GF-D8 (cell line): Measurements from ENCODE around the gene CXCR5.
"Not testable (repeated sequence)": the region's sequence is repeated elsewhere in the genome, so short reads cannot be mapped to it uniquely, and the experiment has no call there.

Source experiments
- DNase-seq: peaks from one replicate; lab custom pipeline; 2025; lab: John Stamatoyannopoulos, UW

CXCR5 gene, protein sequence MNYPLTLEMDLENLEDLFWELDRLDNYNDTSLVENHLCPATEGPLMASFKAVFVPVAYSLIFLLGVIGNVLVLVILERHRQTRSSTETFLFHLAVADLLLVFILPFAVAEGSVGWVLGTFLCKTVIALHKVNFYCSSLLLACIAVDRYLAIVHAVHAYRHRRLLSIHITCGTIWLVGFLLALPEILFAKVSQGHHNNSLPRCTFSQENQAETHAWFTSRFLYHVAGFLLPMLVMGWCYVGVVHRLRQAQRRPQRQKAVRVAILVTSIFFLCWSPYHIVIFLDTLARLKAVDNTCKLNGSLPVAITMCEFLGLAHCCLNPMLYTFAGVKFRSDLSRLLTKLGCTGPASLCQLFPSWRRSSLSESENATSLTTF

GRCh38 chr11:118883368-118884071 is at the start of gene CXCR5:
Gene CXCR5, plus strand, starts transcription at chr11:118883892. Its CDS starts 50 bp downstream, at chr11:118883942.
- DNase-seq: no peak

DNA sequence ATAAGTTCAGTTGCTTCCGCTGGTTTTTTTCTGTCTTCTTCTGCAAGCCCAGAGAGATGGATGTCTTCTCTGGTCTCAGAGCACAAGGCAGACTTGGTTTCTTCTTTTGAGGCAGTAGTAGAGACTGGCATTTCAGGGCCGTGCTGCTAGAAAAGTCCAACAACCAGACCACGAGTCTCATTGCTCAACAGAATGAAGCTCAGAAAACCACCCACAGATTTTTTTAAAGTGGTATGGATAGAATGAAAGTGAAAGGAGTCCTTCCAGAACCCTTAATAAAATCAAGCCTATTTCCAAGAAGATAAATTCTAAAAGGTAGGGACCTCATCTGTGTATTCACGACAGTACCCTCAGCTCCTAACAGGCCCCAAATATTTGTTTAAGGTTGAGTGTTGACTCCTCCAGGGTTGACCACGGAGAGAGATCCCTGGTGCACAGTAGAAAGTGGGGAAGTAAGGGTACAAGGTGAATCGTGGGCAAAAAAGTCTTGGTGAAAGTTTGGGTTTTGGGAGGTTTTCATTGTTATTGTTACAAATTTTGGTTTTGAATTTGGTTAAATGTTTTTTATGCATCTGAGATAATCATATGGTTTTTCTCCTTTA is 49.2 kb upstream of the CXCR5 start:
- DNase-seq: no peak

DNA sequence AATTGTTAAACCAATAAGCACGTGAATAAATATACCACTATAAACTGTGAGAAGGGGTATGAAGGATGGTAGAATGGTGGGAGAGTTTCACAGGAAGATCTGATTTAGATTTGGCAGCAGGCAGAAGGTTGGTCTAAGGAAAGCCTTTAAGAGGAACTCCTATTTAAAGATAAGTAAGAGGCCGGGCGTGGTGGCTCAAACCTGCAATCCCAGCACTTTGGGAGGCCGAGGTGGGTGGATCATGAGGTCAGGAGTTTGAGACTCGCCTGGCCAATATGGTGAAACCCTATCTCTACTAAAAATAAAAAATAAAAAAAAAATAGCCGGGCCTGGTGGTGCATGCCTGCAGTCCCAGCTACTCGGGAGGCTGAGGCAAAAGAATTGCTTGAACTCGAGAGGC is 45.8 kb upstream of the CXCR5 start:
- DNase-seq: no peak

DNA sequence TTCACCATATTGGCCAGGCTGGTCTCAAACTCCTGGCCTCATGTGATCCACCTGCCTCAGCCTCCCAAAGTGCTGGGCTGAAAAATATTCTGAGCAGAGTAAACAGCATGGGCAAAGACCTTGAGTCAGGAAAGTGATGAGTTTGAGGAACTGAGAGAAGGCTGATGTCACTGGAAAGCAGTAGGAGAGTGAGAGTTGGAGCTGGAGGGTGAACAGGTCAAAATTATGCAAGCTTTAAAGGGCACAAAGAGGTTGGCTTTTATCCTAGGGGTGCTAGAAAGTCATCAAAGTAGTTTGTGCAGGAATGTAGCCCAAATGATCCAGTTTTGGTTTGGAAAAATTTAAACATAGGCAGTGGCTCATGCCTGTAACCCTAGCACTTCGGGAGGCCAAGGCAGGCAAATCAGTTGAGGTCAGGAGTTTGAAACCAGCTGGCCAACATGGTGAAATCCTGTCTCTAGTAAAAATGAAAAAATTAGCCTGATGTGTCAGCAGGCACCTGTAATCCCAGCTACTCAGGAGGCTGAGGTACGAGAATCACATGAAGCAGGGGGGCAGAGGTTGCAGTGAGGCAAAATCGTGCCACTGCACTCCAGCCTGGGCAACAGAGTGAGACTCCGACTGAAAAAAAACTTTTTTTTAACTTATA is 44.7 kb upstream of the CXCR5 start:
- no peak for DNase-seq

DNA sequence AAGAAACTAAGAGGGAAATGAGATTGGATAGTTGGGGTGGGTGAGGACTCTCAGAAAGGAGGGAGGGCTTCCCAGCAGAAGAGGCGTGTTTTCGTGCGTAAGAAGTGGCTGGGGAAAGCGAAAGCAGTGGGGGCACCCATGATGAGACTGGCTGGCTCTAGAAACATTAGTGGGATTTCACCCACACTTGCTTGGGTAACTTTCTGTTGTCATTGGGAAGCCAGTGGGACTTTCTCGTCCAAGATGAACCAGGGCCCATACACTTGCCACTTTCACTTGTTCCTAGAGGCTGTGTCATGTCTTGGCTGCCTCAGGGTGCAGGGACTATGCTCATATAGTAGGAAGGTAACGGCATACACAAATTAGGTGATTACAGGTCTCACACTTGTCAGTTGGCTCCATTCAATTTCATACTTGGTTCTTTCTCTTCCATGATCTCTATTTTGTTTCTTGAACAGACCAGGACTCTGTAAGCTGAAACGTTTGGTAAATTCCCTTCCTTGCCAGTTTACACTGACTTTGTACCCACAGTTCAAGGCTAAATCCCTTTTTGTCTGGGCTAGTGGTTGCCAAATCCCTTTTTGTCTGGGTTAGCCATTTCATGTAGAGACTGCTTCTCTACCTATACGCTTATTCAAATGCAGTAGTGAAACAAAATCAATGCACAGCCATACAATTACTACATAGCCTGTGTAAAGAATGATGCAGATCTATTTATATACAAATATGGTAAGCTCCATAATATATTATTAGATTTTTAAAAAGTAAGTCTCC is 42.0 kb upstream of the CXCR5 start:
- no peak for DNase-seq

- no peak for DNase-seq
Measured at GRCh38 chr11:118842369-118842768, 41.3 kb upstream of the CXCR5 start.

GRCh38 chr11:118842843-118843242 is 40.8 kb upstream of the CXCR5 start:
- DNase-seq: not testable (repeated sequence)

DNA sequence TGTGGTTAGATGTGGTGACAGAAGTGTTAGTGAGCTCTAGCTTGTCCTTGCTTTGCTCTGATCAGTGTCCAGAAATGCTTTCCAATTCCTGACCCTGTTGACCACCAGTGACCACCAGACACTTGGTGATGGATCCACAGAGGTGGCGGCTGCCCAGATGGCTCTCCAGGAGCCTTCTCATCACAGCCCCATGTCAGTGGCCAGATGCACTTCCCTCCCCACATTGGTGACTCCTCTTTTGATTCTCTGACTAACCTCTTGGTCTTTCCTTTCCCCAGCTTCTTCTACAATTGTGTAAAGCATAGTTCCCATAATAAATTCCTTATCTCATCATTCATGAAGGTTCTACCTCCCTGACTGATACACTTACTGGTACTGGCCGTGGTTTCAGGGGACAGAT is 40.1 kb upstream of the CXCR5 start:
- no peak for DNase-seq

DNA sequence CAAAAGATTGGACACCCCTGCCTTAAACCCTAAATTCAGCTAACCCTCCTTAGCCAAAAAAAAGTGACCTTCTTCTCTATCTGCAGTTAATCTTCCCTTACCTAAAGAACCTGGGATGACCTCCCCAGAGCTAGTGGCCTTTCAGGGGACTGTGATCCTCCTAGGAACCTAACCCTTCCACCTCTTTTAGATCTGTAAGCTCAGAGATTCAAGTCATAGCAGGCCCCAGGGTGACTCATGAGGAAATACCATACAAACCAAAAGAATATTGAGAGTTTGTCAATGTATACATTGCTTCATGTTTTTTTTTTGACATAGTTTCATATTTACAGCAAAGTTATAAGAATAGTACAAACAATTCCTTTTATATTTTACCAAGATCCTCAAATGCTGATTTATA is 38.3 kb upstream of the CXCR5 start:
- no peak for DNase-seq

GRCh38 chr11:118846181-118846935 is 37.3 kb upstream of the CXCR5 start:
- DNase-seq: no peak

DNA sequence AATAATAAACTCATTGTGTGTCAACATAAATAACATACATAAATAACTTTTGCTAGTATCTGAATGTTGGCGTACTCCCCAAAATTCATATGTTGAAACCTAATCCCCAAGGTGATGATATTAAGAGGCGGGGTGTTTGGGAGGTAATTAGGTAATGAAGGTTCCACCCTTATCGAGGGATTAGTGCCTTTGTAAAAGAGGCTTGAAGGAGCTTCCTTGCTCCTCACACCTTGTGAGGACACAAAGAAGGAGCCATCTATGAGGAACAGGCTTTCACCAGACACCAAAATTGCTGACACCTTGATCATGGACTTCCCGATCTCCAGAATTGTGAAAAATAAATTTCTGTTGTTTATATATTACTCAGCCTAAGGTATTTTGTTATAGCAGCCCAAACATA is 33.9 kb upstream of the CXCR5 start:
- no peak for DNase-seq

DNA sequence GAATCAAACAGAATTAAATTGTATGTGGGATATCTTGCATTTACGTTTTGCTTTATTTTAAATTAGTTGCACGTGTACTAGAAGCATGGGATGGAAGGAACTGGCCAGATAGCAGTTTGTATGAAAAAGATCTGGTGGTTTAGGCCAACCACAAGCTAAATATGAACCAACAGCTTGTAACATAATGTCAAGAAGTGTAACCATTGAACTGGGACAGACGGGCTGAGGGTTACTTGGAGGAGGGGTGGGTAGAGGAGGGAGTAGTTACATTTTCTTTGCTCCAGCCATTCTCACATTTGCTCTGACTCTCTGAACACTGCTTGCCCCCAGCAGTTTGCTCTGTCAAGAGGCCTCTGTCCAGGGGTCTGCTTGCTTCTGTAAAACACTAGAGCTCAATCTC is 31.7 kb upstream of the CXCR5 start:
- no peak for DNase-seq

GRCh38 chr11:118853678-118854077 is 30.0 kb upstream of the CXCR5 start:
- no peak for DNase-seq

- DNase-seq: no peak
Measured at GRCh38 chr11:118856314-118856713, 27.4 kb upstream of the CXCR5 start.

DNA sequence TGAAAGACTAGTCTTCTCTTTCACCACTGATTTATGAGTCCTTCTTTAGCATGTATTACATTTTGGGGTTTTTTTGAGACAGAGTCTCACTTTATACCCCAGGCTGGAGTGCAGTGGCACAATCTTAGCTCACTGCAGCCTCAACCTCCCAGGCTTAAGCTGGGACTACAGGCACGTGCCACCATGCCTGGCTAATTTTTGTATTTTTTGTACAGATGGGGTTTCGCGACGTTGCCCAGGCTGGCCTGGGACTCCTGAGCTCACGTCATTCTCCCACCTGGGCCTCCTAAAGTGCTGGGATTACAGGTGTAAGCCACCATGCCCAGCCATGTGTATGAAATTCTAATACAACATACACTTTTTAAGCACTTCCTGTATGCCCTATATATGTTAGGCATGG is 26.3 kb upstream of the CXCR5 start:
- no peak for DNase-seq

DNA sequence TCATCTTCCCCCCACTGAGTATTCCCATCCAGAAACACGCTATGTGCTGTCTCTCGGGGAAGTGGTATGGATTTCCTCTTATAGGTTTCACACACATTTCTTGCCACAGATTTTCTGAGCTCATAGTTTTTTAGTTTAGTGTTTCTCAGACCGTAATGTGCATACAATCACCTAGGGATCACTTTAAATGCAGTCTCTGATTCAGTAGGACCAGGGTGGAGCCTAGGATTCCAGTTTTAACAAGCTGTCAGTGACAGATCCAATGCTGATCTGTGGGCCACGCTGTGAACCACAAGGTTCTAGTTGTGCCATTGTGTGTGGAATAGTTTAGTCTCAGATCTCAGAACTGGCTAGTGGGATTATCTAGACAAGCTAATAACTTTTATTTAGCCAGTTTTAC is 23.7 kb upstream of the CXCR5 start:
- no peak for DNase-seq

DNA sequence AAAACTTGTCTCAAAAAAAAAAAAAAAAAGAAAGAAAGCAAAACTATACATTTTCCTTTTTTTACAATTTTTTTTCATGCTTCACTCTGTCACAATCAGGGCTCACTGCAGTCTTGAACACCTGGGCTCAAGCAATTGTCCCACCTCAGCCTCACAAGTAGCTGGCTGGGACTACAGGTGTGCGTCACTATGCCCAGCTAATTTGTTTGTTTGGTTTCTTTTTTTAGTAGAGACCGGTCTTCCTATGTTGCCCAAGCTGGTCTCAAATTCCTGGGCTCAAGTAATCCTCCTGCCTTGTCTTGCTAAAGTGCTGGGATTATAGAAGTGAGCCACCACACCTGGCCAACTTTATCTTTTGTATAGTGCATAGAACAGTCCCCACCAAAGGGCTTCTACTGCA is 15.0 kb upstream of the CXCR5 start:
- DNase-seq: no peak

- DNase-seq: peak; percentile 59
Measured at GRCh38 chr11:118870396-118871343, 13.0 kb upstream of the CXCR5 start.

DNA sequence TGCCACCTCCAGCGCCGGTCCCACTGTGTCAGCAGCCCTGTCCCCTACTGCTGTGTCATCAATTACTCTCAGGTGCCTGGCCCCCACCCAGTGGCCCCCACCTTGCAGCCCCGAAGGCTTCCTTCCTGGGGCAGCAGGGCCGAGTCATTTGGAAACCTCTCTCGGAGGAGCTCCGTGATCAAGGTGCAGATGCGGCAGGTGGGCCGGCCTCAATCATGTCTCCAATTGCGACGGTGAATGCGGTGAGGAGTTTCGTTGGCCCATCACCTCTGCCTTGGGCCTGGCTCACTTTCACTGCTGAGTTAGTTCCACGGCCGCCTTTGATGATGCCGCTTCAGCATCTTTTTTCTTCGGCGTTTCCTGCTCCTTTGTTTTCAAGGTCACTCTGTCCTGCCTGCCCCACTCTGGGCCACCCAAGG is 11.3 kb upstream of the CXCR5 start:
- no peak for DNase-seq

GRCh38 chr11:118873804-118874203 is 9.9 kb upstream of the CXCR5 start:
- no peak for DNase-seq
